CD4-positive, alpha-beta T cell treated with Interleukin-6 at 100 ng/mL for 8 hours (primary cell): ENCODE data around the gene CFAP298.

Experiments used
- DNase-seq: peaks from one replicate; pipeline ENCODE4 v3.0.0-alpha.2; 2020; ENCODE audit warnings: mixed read lengths, low spot score

CFAP298 gene

GRCh38 chr21:32599091-32599490 is 13.1 kb downstream of the CFAP298 start:
- no peak for DNase-seq

- DNase-seq = no peak
Measured at GRCh38 chr21:32597205-32597604, 15.0 kb downstream of the CFAP298 start.

- DNase-seq = no peak
Measured at GRCh38 chr21:32595431-32595830, 16.7 kb downstream of the CFAP298 start.

GRCh38 chr21:32593690-32594089 is 18.5 kb downstream of the CFAP298 start:
- DNase-seq = no peak

GRCh38 chr21:32592929-32593502 is 19.2 kb downstream of the CFAP298 start:
- no peak for DNase-seq

GRCh38 chr21:32590130-32590529 is 22.0 kb downstream of the CFAP298 start:
- DNase-seq = no peak

GRCh38 chr21:32587651-32588050 is 24.5 kb downstream of the CFAP298 start:
- DNase-seq = no peak

- DNase-seq = no peak
Measured at GRCh38 chr21:32587120-32587519, 25.1 kb downstream of the CFAP298 start.

- no peak for DNase-seq
Measured at GRCh38 chr21:32585970-32586369, 26.2 kb downstream of the CFAP298 start.

GRCh38 chr21:32585042-32585710 is 27.0 kb downstream of the CFAP298 start, which contains the start of gene TCP10L:
TCP10L (minus strand) TSS chr21:32585523; CDS start chr21:32584304, 1,219 bp downstream.
- no peak for DNase-seq

- no peak for DNase-seq
Measured at GRCh38 chr21:32584472-32584871, 27.7 kb downstream of the CFAP298 start.

GRCh38 chr21:32581732-32582131 is 30.4 kb downstream of the CFAP298 start:
- DNase-seq = no peak

- DNase-seq = no peak
Measured at GRCh38 chr21:32580949-32581348, 31.2 kb downstream of the CFAP298 start.

GRCh38 chr21:32578107-32578691 is 34.0 kb downstream of the CFAP298 start:
- DNase-seq = no peak

GRCh38 chr21:32576011-32576410 is 36.2 kb downstream of the CFAP298 start:
- no peak for DNase-seq

GRCh38 chr21:32574946-32575925 is 36.9 kb downstream of the CFAP298 start:
- DNase-seq = no peak

GRCh38 chr21:32572574-32573420 is 39.4 kb downstream of the CFAP298 start:
- no peak for DNase-seq

GRCh38 chr21:32570456-32570855 is 41.7 kb downstream of the CFAP298 start:
- DNase-seq = no peak

- DNase-seq = peak; percentile 83
Measured at GRCh38 chr21:32569261-32570230, 42.6 kb downstream of the CFAP298 start.

GRCh38 chr21:32567626-32568025 is 44.6 kb downstream of the CFAP298 start:
- DNase-seq = no peak
